Activated naive CD4-positive, alpha-beta T cell treated with Interleukin-2 at 50 U/mL for 16 hours (primary cell): Measurements from ENCODE around the gene PITRM1.

Source experiments
- DNase-seq: peaks from one replicate; pipeline ENCODE4 v3.0.0-alpha.2; 2020

PITRM1 gene

DNA sequence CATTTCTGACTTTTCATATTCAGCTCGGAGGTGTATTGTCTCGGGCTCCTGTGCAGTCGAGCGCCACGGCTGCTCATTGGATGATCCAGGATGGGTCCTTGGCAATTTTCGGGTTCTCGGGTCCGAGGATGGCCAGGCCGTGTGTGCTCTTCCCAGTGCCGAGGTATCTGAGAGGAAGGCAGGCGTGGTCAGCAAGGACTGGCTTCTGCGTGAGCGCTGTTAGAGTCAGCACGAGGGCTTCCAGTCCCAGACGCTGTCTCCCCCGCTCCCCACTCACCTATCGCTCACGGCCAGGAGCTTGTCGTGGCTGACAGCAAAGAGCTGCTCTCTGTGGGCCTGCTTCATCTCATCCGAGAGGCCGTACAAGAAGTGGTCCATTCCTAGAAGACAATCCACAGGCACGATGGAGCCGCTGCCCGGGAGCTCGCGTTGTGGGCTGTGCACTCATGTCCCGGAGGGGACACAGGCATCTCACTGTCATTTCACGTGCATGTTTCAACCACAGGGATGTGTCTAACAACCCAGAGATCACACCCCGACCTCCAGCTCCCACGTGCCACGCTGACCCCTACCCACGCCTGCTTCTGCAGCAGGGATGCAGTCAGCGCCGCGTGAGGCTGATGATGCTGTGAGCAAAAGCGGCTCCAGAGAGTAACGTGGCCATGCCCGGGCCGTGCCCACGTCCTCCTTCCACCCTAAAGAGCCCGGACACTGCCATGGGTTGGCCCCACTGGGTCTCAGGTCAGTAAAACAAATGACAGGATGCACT is 34.4 kb downstream of the PITRM1 start:
- DNase-seq, result no peak

- no peak for DNase-seq
These were observed 35.6 kb downstream of the PITRM1 start for GRCh38 chr10:3136763-3137611.

DNA sequence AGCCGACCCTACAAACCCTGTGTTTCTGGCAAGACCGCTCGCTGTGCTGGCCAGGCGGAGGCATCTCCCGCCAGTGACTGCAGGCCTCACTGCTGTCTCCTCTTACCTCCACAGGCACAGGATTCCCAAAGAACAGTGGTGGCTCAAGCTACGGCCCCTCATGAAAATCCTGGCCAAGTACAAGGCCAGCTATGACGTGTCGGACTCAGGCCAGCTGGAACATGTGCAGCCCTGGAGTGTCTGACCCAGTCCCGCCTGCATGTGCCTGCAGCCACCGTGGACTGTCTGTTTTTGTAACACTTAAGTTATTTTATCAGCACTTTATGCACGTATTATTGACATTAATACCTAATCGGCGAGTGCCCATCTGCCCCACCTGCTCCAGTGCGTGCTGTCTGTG is 36.2 kb downstream of the PITRM1 start:
- DNase-seq, result no peak

GRCh38 chr10:3135006-3135405 is 37.6 kb downstream of the PITRM1 start:
- DNase-seq, result no peak

- no peak for DNase-seq
These were observed 38.6 kb downstream of the PITRM1 start for GRCh38 chr10:3133948-3134347.

GRCh38 chr10:3132036-3133025 is 40.3 kb downstream of the PITRM1 start:
- DNase-seq, result no peak

DNA sequence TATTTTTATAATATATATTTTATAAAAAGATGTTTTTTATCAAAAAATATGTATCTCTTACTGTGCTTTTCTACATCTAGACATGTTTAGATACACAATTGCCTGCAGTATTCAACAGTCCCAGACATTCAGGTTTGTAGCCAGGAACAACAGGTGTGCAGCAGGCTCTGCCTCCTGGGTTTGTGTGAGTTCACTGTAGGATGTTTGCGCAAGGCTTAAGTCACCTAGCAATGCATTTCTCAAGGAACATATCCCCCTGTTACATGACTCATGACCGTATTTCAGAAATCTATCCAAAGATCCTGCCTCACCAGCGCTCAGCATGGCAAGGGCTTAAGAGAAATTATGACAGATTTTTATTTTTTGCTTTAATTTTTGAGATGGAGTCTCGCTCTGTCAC is 41.5 kb downstream of the PITRM1 start:
- no peak for DNase-seq

- no peak for DNase-seq
These were observed 42.8 kb downstream of the PITRM1 start for GRCh38 chr10:3129581-3130340.

DNA sequence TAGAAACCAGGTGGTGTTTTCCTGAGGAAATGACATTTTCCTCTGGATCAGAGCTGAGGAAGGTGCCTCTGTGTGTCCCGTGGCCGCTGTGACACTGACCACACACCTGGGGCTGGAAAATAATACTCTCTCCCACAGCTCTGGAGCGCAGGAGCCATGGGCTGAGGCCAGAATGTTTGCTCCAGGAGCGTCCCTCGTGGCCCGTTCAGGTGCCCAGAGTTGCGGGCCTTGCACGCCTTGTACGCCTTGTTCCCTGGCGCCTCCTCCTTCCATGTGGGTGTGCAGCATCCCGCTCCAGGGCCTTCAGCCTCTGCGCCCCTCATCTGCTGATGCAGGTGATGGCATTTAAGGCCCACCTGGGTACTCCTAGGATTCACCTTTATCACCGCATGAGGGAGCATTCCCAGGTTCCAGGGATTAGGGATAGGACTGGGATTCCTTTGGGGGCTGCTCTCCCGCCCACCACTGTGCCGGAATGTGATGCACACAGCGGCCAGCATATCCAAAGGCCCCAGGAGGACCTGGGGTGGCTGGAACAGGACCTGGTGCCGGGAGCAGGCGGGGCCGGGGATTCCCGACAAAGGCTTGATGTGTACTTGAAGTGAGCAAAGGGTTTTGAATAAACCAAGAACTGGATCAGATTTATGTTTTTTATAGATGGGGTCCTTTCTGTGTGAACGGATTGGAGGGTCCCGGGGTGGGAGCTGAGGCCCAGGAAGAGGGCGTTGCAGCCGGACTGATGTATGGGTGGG is 44.0 kb downstream of the PITRM1 start:
- no peak for DNase-seq

GRCh38 chr10:3127921-3128320 is 44.7 kb downstream of the PITRM1 start:
- no peak for DNase-seq

GRCh38 chr10:3126741-3127346 is 45.7 kb downstream of the PITRM1 start:
- no peak for DNase-seq

DNA sequence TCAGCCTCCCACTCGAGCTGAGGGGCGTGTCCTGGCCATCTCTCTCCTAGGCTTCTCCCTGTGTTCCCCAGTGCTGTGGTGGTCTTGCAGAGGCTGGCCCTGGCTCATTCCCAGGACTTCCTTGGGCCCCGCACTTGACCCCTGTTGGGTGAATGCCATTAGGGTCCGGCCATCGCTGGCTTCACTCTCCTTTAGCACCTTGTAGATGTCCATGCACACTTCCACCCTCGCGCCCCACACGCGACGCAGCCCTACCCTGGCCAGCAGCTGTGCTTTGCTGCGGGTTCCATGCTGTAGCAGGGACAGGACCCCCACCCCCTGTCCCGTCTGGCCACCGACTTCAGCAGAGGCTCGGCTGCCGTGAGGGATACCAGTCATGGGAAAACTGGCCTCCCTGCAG is 46.3 kb downstream of the PITRM1 start:
- no peak for DNase-seq

DNA sequence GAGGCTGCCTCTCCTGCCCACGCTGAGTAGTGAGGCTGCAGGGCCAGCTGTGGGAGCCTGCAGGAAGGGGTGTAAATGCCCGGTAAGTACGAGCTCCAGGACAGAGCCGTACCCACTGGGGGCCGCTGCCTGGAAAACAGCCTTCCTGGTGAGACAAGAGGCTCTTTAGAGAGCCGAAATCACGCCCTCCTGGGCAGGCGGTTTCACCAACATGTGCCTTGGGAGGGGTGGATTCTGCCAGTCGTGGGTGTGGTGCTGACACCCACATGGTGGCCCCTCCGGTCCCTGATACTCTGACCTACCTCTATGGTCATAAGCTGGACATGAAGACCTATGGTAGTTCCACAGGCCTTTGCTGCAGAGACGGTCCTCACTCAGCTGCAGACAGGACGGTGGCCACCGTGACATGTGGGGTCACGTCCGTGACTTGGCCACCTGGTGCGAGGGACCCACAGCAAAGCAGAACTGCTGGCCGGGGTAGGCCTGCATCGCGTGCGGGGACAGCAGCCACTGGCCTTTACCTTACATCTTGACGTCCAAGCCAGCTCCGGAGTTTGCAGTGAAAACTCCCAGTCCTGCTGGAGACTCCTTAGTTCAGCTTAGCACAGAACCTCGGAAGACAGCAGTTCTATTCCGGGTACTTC is 46.9 kb downstream of the PITRM1 start:
- DNase-seq, result no peak

GRCh38 chr10:3124412-3125175 is 48.0 kb downstream of the PITRM1 start:
- no peak for DNase-seq

DNA sequence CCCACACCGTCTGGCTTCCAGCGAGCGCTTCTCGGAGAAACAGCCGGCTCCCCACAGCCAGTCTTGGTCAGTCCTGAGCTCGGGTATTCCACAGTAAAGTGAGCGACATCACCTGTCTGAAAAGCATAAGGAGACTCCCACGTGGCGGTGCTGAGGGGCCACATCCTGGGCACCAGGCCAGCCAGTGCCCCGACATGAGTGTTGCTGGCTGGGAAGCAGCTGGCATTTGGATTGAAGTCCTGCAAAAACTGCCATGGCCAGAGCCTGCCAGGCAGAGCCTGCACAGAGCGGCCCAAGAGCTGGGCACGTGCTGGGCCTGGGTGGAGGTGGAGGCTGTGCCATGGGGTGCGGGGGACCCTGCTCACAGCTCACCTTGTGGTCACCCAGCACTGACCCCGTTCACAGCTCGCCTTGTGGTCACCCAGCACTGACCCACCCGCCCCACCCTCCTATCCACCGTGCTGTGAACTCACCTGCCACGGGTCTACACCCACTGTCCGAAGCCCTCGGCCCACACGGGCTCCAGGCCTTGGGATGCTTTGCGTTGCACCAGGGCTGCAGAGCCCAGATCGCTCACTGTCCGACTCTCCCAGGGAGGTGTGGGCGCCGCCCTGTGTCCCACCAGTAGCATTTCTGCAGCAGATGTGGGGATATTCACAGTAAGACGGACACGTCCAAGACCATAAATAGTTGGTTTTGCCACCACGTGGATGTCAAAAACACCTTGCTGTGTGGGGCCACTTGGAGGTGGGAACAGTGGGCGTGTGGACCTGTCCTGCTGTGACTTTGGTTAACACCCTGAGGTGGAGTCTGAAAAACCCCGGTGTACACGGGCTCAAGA is 48.8 kb downstream of the PITRM1 start:
- no peak for DNase-seq

- DNase-seq, result no peak
These were observed 49.9 kb downstream of the PITRM1 start for GRCh38 chr10:3122486-3123205.

DNA sequence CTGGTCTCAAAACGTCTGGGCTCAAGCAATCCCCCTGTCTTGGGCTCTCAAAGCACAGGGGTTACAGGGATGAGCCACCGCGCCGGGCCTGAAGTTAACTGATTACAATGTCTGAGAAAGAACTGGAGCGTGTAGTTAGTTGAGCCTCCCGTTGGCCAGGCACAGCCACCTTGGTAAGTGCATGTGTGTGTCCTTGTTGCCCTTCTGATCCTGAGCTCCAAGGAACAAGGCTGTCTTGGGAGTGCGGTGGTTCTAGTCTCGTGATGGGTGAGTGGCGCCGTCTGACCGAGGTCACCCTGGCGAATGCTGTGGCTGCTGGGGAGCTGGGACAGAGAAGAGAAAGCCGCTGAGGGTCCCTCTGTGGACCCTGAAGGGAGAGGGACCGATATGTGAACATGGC is 50.5 kb downstream of the PITRM1 start:
- no peak for DNase-seq
